GM10847 (cell line): ENCODE data around the gene MRPL48.

Experiments used
- POLR2A ChIP-seq: IDR thresholded peaks from 2 replicates; pipeline ENCODE4 v1.6.1; 2011; ENCODE audit not compliant: insufficient read length; ENCODE audit errors: extremely low read depth

Gene MRPL48

GRCh38 chr11:73760679-73761402, 26.8 kb upstream of the MRPL48 start, which contains the start of gene RAB6A:
Gene RAB6A, minus strand, starts transcription at chr11:73761074. Its CDS starts 439 bp downstream, at chr11:73760635.
- peak; percentile 74 for TF ChIP-seq POLR2A

- no peak for TF ChIP-seq POLR2A
Measured at GRCh38 chr11:73761403-73761945, 26.2 kb upstream of the MRPL48 start.

DNA sequence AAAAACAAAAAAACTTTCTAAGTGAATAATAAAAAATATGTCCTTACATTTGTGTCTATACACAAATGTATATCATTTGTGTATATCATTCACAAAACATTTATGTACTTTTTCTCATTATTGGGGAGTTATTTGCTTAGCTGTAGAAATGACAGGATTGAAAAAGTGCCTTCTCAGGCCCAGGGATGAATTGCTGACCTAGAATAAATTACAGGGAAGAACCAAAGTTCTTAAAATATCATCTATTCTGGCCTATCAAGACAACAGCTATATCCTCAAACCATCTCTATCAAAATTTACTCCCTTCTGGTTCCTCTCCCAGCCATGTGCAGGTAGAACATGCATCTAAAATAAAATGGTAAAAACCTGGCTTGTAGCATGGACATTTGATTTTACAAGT, 24.9 kb upstream of the MRPL48 start:
- TF ChIP-seq POLR2A, result no peak

GRCh38 chr11:73766763-73767162, 20.9 kb upstream of the MRPL48 start:
- no peak for TF ChIP-seq POLR2A

DNA sequence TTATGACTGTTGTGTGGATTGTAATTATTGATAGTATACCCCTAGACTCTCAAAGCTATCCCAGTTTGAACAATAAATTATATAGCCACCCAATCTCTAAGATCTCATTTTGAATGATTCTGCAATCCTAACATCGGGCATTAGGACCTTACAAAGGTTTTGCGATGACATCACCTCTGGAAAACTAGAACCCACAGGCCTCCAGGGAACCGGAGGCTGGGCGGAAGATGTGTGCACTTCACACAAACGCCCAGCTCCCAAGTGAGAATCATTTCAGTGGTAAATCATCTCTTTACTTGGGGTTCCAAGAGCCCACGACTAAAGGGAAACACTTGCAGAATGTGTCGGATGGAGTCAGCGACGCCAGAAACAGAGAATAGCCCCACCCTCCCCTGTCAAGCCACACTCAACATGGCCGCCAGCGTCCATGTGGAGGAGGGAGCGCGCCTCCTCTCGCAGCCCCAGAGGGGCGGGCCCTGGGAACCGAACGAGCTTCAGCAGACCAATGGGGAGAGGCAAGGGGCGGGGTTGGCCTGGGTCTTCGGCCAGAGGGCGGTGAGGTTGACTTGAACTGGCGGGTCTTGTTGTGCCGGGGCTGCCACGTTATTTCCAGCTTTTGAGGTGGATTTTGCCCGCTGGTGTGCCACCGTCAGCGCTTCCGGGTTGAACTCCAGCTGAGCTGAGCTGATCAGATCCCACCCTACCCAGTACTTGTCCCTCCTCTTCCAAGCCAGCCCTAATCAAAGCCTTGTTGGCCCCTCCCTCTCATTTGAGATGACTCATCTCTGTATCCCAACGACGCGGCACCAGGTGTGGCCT, 8.4 kb upstream of the MRPL48 start:
- TF ChIP-seq POLR2A, result peak; percentile 55

GRCh38 chr11:73781303-73781702, 6.4 kb upstream of the MRPL48 start:
- TF ChIP-seq POLR2A, result no peak

- TF ChIP-seq POLR2A, result no peak
Measured at GRCh38 chr11:73783483-73784020, 4.1 kb upstream of the MRPL48 start.

DNA sequence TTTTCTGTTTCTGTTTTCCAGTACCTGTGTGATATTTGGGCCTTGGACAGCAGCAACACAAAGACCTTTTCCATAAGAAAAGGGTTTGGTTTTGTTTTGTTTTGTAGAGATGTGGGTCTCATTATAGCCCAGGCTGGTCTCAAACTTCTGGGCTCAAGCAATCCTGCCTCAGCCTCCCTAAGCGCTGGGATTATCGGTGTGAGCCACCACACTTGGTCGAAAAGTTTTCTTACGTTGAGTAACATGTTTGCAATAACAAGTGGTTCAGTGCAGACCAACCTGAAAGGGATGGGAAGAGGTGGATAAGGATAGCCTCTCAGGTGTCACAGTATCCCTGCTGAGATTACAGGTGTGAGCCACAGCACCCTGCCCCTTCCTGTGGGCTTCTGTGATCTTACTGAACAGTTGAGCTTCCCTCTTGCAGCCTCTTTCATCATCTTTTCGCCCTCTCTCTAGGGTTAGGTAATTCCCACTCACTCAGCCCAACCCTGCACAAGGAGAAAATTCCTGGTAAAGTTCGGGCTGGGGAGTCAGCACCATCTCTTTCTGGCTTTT, 3.5 kb upstream of the MRPL48 start:
- no peak for TF ChIP-seq POLR2A

- TF ChIP-seq POLR2A, result no peak
Measured at GRCh38 chr11:73784734-73785133, 2.9 kb upstream of the MRPL48 start.

- no peak for TF ChIP-seq POLR2A
Measured at GRCh38 chr11:73787051-73787642, 527 bp upstream of the MRPL48 start.

GRCh38 chr11:73789279-73789670, 1.6 kb downstream of the MRPL48 start:
- no peak for TF ChIP-seq POLR2A

GRCh38 chr11:73792584-73792983, 4.9 kb downstream of the MRPL48 start:
- TF ChIP-seq POLR2A, result no peak

GRCh38 chr11:73795925-73796632, 8.4 kb downstream of the MRPL48 start:
- TF ChIP-seq POLR2A, result no peak

- no peak for TF ChIP-seq POLR2A
Measured at GRCh38 chr11:73797457-73797856, 9.8 kb downstream of the MRPL48 start.
